ENCODE data around the gene RASAL1. TPM values are rescaled to one million over a fixed set of nuclear protein-coding genes. Genes with fewer than 3 reads are reported as not detected.

RASAL1 gene
- total RNA-seq, 1 experiment from 2014 or later, result not detected

GRCh38 chr12:113163030-113163360 lies 27.4 kb upstream of the RASAL1 start:
- no peaks in the 10 kb centered on the region for H3K27me3 ChIP-seq (replicated peaks; ENCODE audit: control insufficient read depth, insufficient read depth, low read length)
- Mint-ChIP-seq H3K4me3 (ENCODE audit: unreplicated experiment) (no peak overlapping the region), H3K27me3 (ENCODE audit: insufficient read depth, unreplicated experiment) (no peaks in the 10 kb centered on the region), H3K9me3 (ENCODE audit: unreplicated experiment) (no peaks in the 10 kb centered on the region), H3K36me3 (ENCODE audit: insufficient read depth, unreplicated experiment) (peaks cover 82% of the 10 kb centered on the region), H3K27ac (ENCODE audit: unreplicated experiment) (no peak overlapping the region), H3K4me1 (ENCODE audit: low read depth, unreplicated experiment) (no peaks in the 10 kb centered on the region)
- POLR2A ChIA-PET, result no interaction called here
- intact Hi-C loops (cut with micrococcal nuclease; ENCODE audit: unreplicated experiment), result no loop called here
- no peak for DNase-seq
- no TSS peak for BruUV-seq (replicated peaks)
- CTCF ChIA-PET, result no interaction called here
- H3K4me3 ChIP-seq (ENCODE audit: low read depth, low read length), result no peak overlapping the region
- no peaks in the 10 kb centered on the region for H3K9me3 ChIP-seq
- H3K4me1 ChIP-seq, result no peaks in the 10 kb centered on the region
- TF ChIP-seq CTCF (IDR thresholded peaks at IDR 0.05; ENCODE audit: insufficient read depth in 1 of 2, low read depth in 1 of 2, low read length in 1 of 2, severe bottlenecking in 1 of 2, unreplicated experiment in 1 of 2), result no peak
- peaks cover 3% of the 10 kb centered on the region for H3K36me3 ChIP-seq (ENCODE audit: control insufficient read depth, insufficient read depth, low read length)

- no peaks in the 10 kb centered on the region for H3K9me3 ChIP-seq
- H3K4me1 ChIP-seq, result no peaks in the 10 kb centered on the region
- no peak for DNase-seq
- BruUV-seq (replicated peaks), result no TSS peak
- no peak overlapping the region for H3K4me3 ChIP-seq (ENCODE audit: low read depth, low read length)
- peaks cover 3% of the 10 kb centered on the region for H3K36me3 ChIP-seq (ENCODE audit: control insufficient read depth, insufficient read depth, low read length)
- ChIA-PET CTCF (interaction anchor here (0.6 kb wide), 2 partner anchors 27 to 194 kb away, joined by 5 to 8 read pairs; no protein-coding TSS in a partner anchor), POLR2A (no interaction called here)
- Mint-ChIP-seq H3K27me3 (ENCODE audit: insufficient read depth, unreplicated experiment) (no peaks in the 10 kb centered on the region), H3K9me3 (ENCODE audit: unreplicated experiment) (no peaks in the 10 kb centered on the region), H3K4me3 (ENCODE audit: unreplicated experiment) (no peak overlapping the region), H3K4me1 (ENCODE audit: low read depth, unreplicated experiment) (no peaks in the 10 kb centered on the region), H3K36me3 (ENCODE audit: insufficient read depth, unreplicated experiment) (peaks cover 82% of the 10 kb centered on the region), H3K27ac (ENCODE audit: unreplicated experiment) (no peak overlapping the region)
- no peak for TF ChIP-seq CTCF (IDR thresholded peaks at IDR 0.05; ENCODE audit: insufficient read depth in 1 of 2, low read depth in 1 of 2, low read length in 1 of 2, severe bottlenecking in 1 of 2, unreplicated experiment in 1 of 2)
- no peaks in the 10 kb centered on the region for H3K27me3 ChIP-seq (replicated peaks; ENCODE audit: control insufficient read depth, insufficient read depth, low read length)
- intact Hi-C loops (cut with micrococcal nuclease; ENCODE audit: unreplicated experiment), result no loop called here
Observed at GRCh38 chr12:113162102-113163029, 26.8 kb upstream of the RASAL1 start.

GRCh38 chr12:113161415-113162016 lies 26.0 kb upstream of the RASAL1 start:
- CTCF ChIA-PET, result interaction anchor here (0.6 to 0.7 kb wide), 4 partner anchors 22 to 195 kb away, joined by 3 to 8 read pairs (median 4); no protein-coding TSS in a partner anchor
- Mint-ChIP-seq H3K4me3 (ENCODE audit: unreplicated experiment) (no peak overlapping the region), H3K27ac (ENCODE audit: unreplicated experiment) (no peak overlapping the region), H3K36me3 (ENCODE audit: insufficient read depth, unreplicated experiment) (peaks cover 87% of the 10 kb centered on the region), H3K27me3 (ENCODE audit: insufficient read depth, unreplicated experiment) (no peaks in the 10 kb centered on the region), H3K9me3 (ENCODE audit: unreplicated experiment) (no peaks in the 10 kb centered on the region), H3K4me1 (ENCODE audit: low read depth, unreplicated experiment) (no peaks in the 10 kb centered on the region)
- TF ChIP-seq CTCF (IDR thresholded peaks at IDR 0.05; ENCODE audit: insufficient read depth in 1 of 2, low read depth in 1 of 2, low read length in 1 of 2, severe bottlenecking in 1 of 2, unreplicated experiment in 1 of 2), result no peak
- Histone ChIP-seq H3K36me3 (ENCODE audit: control insufficient read depth, insufficient read depth, low read length) (peaks cover 3% of the 10 kb centered on the region), H3K9me3 (no peaks in the 10 kb centered on the region), H3K4me3 (ENCODE audit: low read depth, low read length) (no peak overlapping the region), H3K4me1 (no peaks in the 10 kb centered on the region), H3K27me3 (replicated peaks; ENCODE audit: control insufficient read depth, insufficient read depth, low read length) (no peaks in the 10 kb centered on the region)
- POLR2A ChIA-PET, result no interaction called here
- intact Hi-C loops (cut with micrococcal nuclease; ENCODE audit: unreplicated experiment), result no loop called here
- BruUV-seq (replicated peaks), result no TSS peak
- DNase-seq, result peak; percentile 51 to 80

Data from Caco-2 (cell line).